IMR-90 (cell line): ENCODE data around the gene ZNF267. TPM values are rescaled to one million over a fixed set of nuclear protein-coding genes. Genes with fewer than 3 reads are reported as not detected.
"Not testable (repeated sequence)": the region's sequence is repeated elsewhere in the genome, so short reads cannot be mapped to it uniquely, and the experiment has no call there.

ENCODE experiments used
- ATAC-seq: fragments of 200-7000 bp; cut with Tn5 transposase; 2 replicates; pipeline ENCODE4 v1.9.1; 2020; ENCODE audit warnings: low read depth, mild to moderate bottlenecking, moderate library complexity
- BruUV-seq: library from RNA; stranded (reverse); fragments of 400-500 nt; replicated peaks from 2 replicates; lab custom pipeline; 2021; lab: Mats Ljungman, UMichigan
- CTCF ChIA-PET: fragments of 300-600 bp; formaldehyde crosslinking; extraction: SDS; loops from one replicate; lab custom pipeline; 2021; ENCODE audit warnings: antibody characterized with exemption; lab: Yijun Ruan, JAX
- POLR2A ChIA-PET: fragments of 300-600 bp; sonication (Branson Sonifier 250); formaldehyde crosslinking; loops from one replicate; lab custom pipeline; 2022; ENCODE audit warnings: antibody characterized with exemption; ENCODE audit not compliant: unreplicated experiment; lab: Charles Lee
- DNase-seq: peaks from one replicate; pipeline ENCODE4 v3.0.0; 2013
- H2AFZ ChIP-seq: replicated peaks from 2 replicates; pipeline ENCODE3; 2013; ENCODE audit warnings: low read length, mild to moderate bottlenecking; ENCODE audit not compliant: poor library complexity
- H2AK5ac ChIP-seq: 2 replicates; pipeline ENCODE4 v1.6.1; 2013; ENCODE audit warnings: low read depth, low read length, inconsistent platforms
- H2AK9ac ChIP-seq: replicated peaks from 2 replicates; pipeline ENCODE3; 2013; ENCODE audit warnings: mild to moderate bottlenecking, low read depth, low read length, moderate library complexity; ENCODE audit not compliant: poor library complexity
- H2BK120ac ChIP-seq: 2 replicates; pipeline ENCODE4 v1.6.1; 2013; ENCODE audit warnings: low read depth, low read length, inconsistent platforms
- H2BK15ac ChIP-seq: 3 replicates; pipeline ENCODE4 v1.6.1; 2013; ENCODE audit warnings: low read depth, low read length, inconsistent platforms
- H2BK20ac ChIP-seq: 2 replicates; pipeline ENCODE4 v1.6.1; 2013; ENCODE audit warnings: low read depth, mild to moderate bottlenecking, inconsistent platforms, low read length, moderate library complexity
- H2BK5ac ChIP-seq: 2 replicates; pipeline ENCODE4 v1.6.1; 2013; ENCODE audit warnings: mild to moderate bottlenecking, low read depth, low read length, inconsistent platforms; ENCODE audit not compliant: poor library complexity, severe bottlenecking
- H3K14ac ChIP-seq: replicated peaks from 2 replicates; pipeline ENCODE4 v1.6.1; 2013; ENCODE audit warnings: low read depth, low read length, inconsistent platforms
- H3K18ac ChIP-seq: 2 replicates; pipeline ENCODE4 v1.6.1; 2013; ENCODE audit warnings: low read depth, low read length, control low read depth
- H3K23ac ChIP-seq: 2 replicates; pipeline ENCODE4 v1.6.1; 2013; ENCODE audit warnings: low read depth, low read length, inconsistent platforms
- H3K27ac ChIP-seq: 2 replicates; pipeline ENCODE4 v1.5.1; 2013; ENCODE audit warnings: mild to moderate bottlenecking, control low read depth, low read length; ENCODE audit not compliant: insufficient read depth
- H3K27me3 ChIP-seq: 2 replicates; pipeline ENCODE4 v1.6.1; 2013; ENCODE audit warnings: low read length; ENCODE audit not compliant: control insufficient read depth, insufficient read depth
- H3K36me3 ChIP-seq: 2 replicates; pipeline ENCODE4 v1.6.1; 2013; ENCODE audit warnings: low read length, mixed read lengths; ENCODE audit not compliant: control insufficient read depth, insufficient read depth
- H3K4ac ChIP-seq: 2 replicates; pipeline ENCODE4 v1.6.1; 2013; ENCODE audit warnings: low read depth, low read length, inconsistent platforms
- H3K4me1 ChIP-seq: 2 replicates; pipeline ENCODE4 v1.6.1; 2013; ENCODE audit warnings: low read length, mixed read lengths; ENCODE audit not compliant: control insufficient read depth, insufficient read depth
- H3K4me2 ChIP-seq: 2 replicates; pipeline ENCODE4 v1.6.1; 2013; ENCODE audit warnings: low read depth, mild to moderate bottlenecking, control low read depth, low read length, moderate library complexity
- H3K4me3 ChIP-seq: 2 replicates; pipeline ENCODE4 v1.5.1; 2013; ENCODE audit warnings: low read depth, mild to moderate bottlenecking, control low read depth, low read length, moderate library complexity; ENCODE audit not compliant: insufficient read depth
- H3K56ac ChIP-seq: 2 replicates; pipeline ENCODE4 v1.6.1; 2013; ENCODE audit warnings: low read length, inconsistent platforms; ENCODE audit not compliant: insufficient read depth; ENCODE audit errors: extremely low read depth
- H3K79me1 ChIP-seq, 2 experiments: 2 replicates each; pipeline ENCODE4 v1.6.1; 2013; ENCODE audit warnings: low read length in 2 of 2, inconsistent platforms in 1 of 2, low read depth in 1 of 2
- H3K9ac ChIP-seq: 2 replicates; pipeline ENCODE4 v1.6.1; 2013; ENCODE audit warnings: low read depth, low read length, control low read depth
- H3K9me1 ChIP-seq: 2 replicates; pipeline ENCODE4 v1.6.1; 2013; ENCODE audit warnings: low read length, inconsistent platforms; ENCODE audit not compliant: insufficient read depth
- H3K9me3 ChIP-seq: 2 replicates; pipeline ENCODE4 v1.6.1; 2013; ENCODE audit warnings: low read length; ENCODE audit not compliant: control insufficient read depth, insufficient read depth
- H4K20me1 ChIP-seq: 2 replicates; pipeline ENCODE4 v1.6.1; 2013; ENCODE audit warnings: low read length, inconsistent platforms; ENCODE audit not compliant: insufficient read depth
- H4K5ac ChIP-seq: 2 replicates; pipeline ENCODE4 v1.6.1; 2013; ENCODE audit warnings: mild to moderate bottlenecking, low read depth, low read length, control low read depth
- H4K8ac ChIP-seq, 2 experiments: 2 replicates each; pipeline ENCODE4 v1.6.1; 2013; ENCODE audit warnings: low read depth in 2 of 2, low read length in 2 of 2, control low read depth in 1 of 2, inconsistent platforms in 1 of 2
- H4K91ac ChIP-seq: 2 replicates; pipeline ENCODE4 v1.6.1; 2013; ENCODE audit warnings: low read depth, low read length, inconsistent platforms; ENCODE audit not compliant: insufficient read depth
- CHD1 ChIP-seq: IDR thresholded peaks from 2 replicates; pipeline ENCODE4 v1.6.1; 2012; ENCODE audit warnings: low read depth, low read length, improper control_type of control experiment
- CTCF ChIP-seq: conservative IDR thresholded peaks from 2 replicates; pipeline ENCODE4 v1.5.1; 2012; ENCODE audit warnings: mild to moderate bottlenecking, low read depth, low read length, improper control_type of control experiment
- FOS ChIP-seq: fragments of 150-350 bp; IDR thresholded peaks from 2 replicates; pipeline ENCODE4 v1.6.1; 2016; ENCODE audit warnings: low read depth, low read length
- MAZ ChIP-seq: IDR thresholded peaks from 2 replicates; pipeline ENCODE4 v1.6.1; 2012; ENCODE audit warnings: low read depth, mild to moderate bottlenecking, low read length, improper control_type of control experiment, moderate library complexity, borderline replicate concordance
- POLR2A ChIP-seq: IDR thresholded peaks from 2 replicates; pipeline ENCODE4 v1.6.1; 2012; ENCODE audit warnings: mild to moderate bottlenecking, low read depth, low read length
- WGBS, 2 experiments: methylation state at CpG; one replicate each; pipeline versions ENCODE4 v1.1.5 to v1.1.7; 2013; ENCODE audit warnings: missing lambda C conversion rate in 2 of 2; ENCODE audit not compliant: insufficient read length in 1 of 2; ENCODE audit errors: extremely low coverage in 2 of 2; 5-methylcytosine and 5-hydroxymethylcytosine counted together
- dilution Hi-C: fragments of 300-500 bp; cut with HindIII; formaldehyde crosslinking; loops from one replicate; pipeline ENCODE4 v1.14.3; 2018; ENCODE audit warnings: low sequenced_read_pairs; ENCODE audit not compliant: unreplicated experiment
- in situ Hi-C: fragments of 300-500 bp; cut with MboI; formaldehyde crosslinking; loops from 3 replicates; pipeline ENCODE4 v1.14.3; 2019; ENCODE audit warnings: low sequenced_read_pairs, inconsistent platforms, mixed read lengths
- intact Hi-C: fragments of 100-400 bp; cut with micrococcal nuclease; formaldehyde crosslinking; loops from 2 replicates; pipeline ENCODE4 v1.10.0; 2022
- polyA plus RNA-seq, 3 experiments: library from polyadenylated mRNA; depleted of rRNA; stranded (reverse); fragments of >200 nt; gene quantifications; 2 replicates each; pipeline ENCODE4 v1.2.3, GENCODE V29; 2012; ENCODE audit warnings: low replicate concordance in 1 of 3
- total RNA-seq: library from RNA; depleted of rRNA; stranded (reverse); fragments of >200 nt; gene quantifications from 2 replicates; pipeline ENCODE4 v1.2.3, GENCODE V29; 2012

The ZNF267 gene
- total and polyA plus RNA-seq, 2 of the 4 experiments (the other 2 are of a cell fraction), result 2.5 to 15.6 TPM

GRCh38 chr16:31842864-31843263, 30.7 kb upstream of the ZNF267 start:
- Histone ChIP-seq H3K14ac (no peak overlapping the region), H2BK20ac (no peak overlapping the region), H4K5ac (no peak overlapping the region), H2BK120ac (no peak overlapping the region), H3K79me1 (no peaks in the 10 kb centered on the region), H2AFZ (no peak overlapping the region), H4K91ac (no peak overlapping the region), H4K8ac (no peak overlapping the region), H3K4me1 (no peaks in the 10 kb centered on the region), H3K4me2 (no peak overlapping the region), H3K9me1 (no peaks in the 10 kb centered on the region), H3K9me3 (peaks cover 3% of the 10 kb centered on the region; the same call in 1 of the 2 replicates), H2BK5ac (no peak overlapping the region), H2AK9ac (no peak overlapping the region), H3K27ac (no peak overlapping the region), H3K9ac (no peak overlapping the region), H3K4ac (no peak overlapping the region), H3K27me3 (no peaks in the 10 kb centered on the region), H2AK5ac (no peak overlapping the region), H3K36me3 (no peaks in the 10 kb centered on the region), H4K20me1 (no peaks in the 10 kb centered on the region), H2BK15ac (no peak overlapping the region), H3K18ac (no peak overlapping the region), H3K23ac (no peak overlapping the region), H3K4me3 (no peak overlapping the region), H3K56ac (no peak overlapping the region)
- no peak for DNase-seq
- CTCF ChIA-PET, result no interaction called here
- intact Hi-C loops (no loop called here), dilution Hi-C loops (no loop called here), in situ Hi-C loops (no loop called here)
- TF ChIP-seq FOS (no peak), CTCF (no peak), MAZ (no peak), POLR2A (no peak), CHD1 (no peak)
- no TSS peak for BruUV-seq
- ATAC-seq, result no peak
- POLR2A ChIA-PET, result no interaction called here
- 44% methylated on average over 2 of the region's 7 CpGs; no CpG with 5 or more reads in 1 of the 2 experiments for WGBS, 2 experiments

- H3K14ac ChIP-seq, H3K18ac ChIP-seq, H2AFZ ChIP-seq, H3K4me1 ChIP-seq, POLR2A ChIA-PET, H2AK9ac ChIP-seq, H4K91ac ChIP-seq, H2BK15ac ChIP-seq, in situ Hi-C loops, H3K4ac ChIP-seq, ATAC-seq, H3K9me1 ChIP-seq, H3K27me3 ChIP-seq, H2BK5ac ChIP-seq, H3K27ac ChIP-seq, H2BK120ac ChIP-seq, H3K9ac ChIP-seq, H3K56ac ChIP-seq, H3K4me3 ChIP-seq, H4K20me1 ChIP-seq, H3K23ac ChIP-seq, CTCF ChIA-PET, BruUV-seq, dilution Hi-C loops, H4K5ac ChIP-seq, H2AK5ac ChIP-seq, H3K79me1 ChIP-seq, H3K36me3 ChIP-seq, H3K4me2 ChIP-seq, intact Hi-C loops, DNase-seq, H2BK20ac ChIP-seq, H4K8ac ChIP-seq: not testable (repeated sequence)
- peaks cover 11% of the 10 kb centered on the region for H3K9me3 ChIP-seq
- WGBS, 2 experiments, result no CpG with 5 or more reads among the region's 2 CpGs
Measured at GRCh38 chr16:31848572-31848971, 25.0 kb upstream of the ZNF267 start.
